ENCODE results near the gene TRAP1. TPM values are rescaled to one million over a fixed set of nuclear protein-coding genes. Genes with fewer than 3 reads are reported as not detected.
A peak's percentile ranks its signal among the peaks of the same experiment; 100 is the strongest.

TRAP1 gene
- total and polyA plus RNA-seq, 2 experiments from 2014 or later = 143 to 228 TPM

GRCh38 chr16:3716831-3717234 lies 491 bp downstream of the TRAP1 start (continued):
- TF ChIP-seq ZNF462 (CRISPR knock-in tag; IDR thresholded peaks at IDR 0.05) = no peak
- no peak for TF ChIP-seq NANOG (IDR thresholded peaks at IDR 0.05; ENCODE audit: borderline replicate concordance)

- no peak overlapping the region for H3K4me2 ChIP-seq
- peaks cover 66% of the 10 kb centered on the region for H3K79me2 ChIP-seq (replicated peaks; ENCODE audit: insufficient read depth)
- no peaks in the 10 kb centered on the region for H3K36me3 ChIP-seq (ENCODE audit: insufficient read depth)
- H3K9me2 ChIP-seq (ENCODE audit: insufficient read depth) = no peaks in the 10 kb centered on the region
- no peak overlapping the region for H3K27ac ChIP-seq (ENCODE audit: low read depth)
- no peak for ATAC-seq
- peaks cover 33% of the 10 kb centered on the region for H3K36me3 Mint-ChIP-seq (ENCODE audit: low read depth)
- DNase-seq (ENCODE audit: low spot score) = no peak
- H3K27me3 ChIP-seq (ENCODE audit: insufficient read depth) = no peaks in the 10 kb centered on the region
- no peak overlapping the region; the same call in 1 of the 2 replicates for H3K4me3 ChIP-seq
- H3K4me3 Mint-ChIP-seq = peak overlapping the region; percentile 46
- no peaks in the 10 kb centered on the region for H3K9me3 Mint-ChIP-seq
- no peak overlapping the region for H3K27ac Mint-ChIP-seq
- peaks cover 35% of the 10 kb centered on the region for H3K4me1 Mint-ChIP-seq
- no peak overlapping the region for H2AFZ ChIP-seq
- H3K4me1 ChIP-seq (ENCODE audit: insufficient read depth) = peaks cover 27% of the 10 kb centered on the region
- peaks cover 12% of the 10 kb centered on the region for H3K27me3 Mint-ChIP-seq (ENCODE audit: insufficient read depth, low read depth, poor library complexity)
- peaks cover 34% of the 10 kb centered on the region for H4K20me1 ChIP-seq (replicated peaks; ENCODE audit: insufficient read depth)
- H3F3A ChIP-seq (replicated peaks; ENCODE audit: low read depth) = 0 out of 2 replicates have a peak, but pooled peaks cover 7% of the 10 kb centered on the region
- TF ChIP-seq POLR2AphosphoS5 (IDR thresholded peaks at IDR 0.05; ENCODE audit: low read depth) (no peak), ZNF331 (CRISPR knock-in tag; IDR thresholded peaks at IDR 0.05; ENCODE audit: low read depth) (no peak), EZH2 (IDR thresholded peaks at IDR 0.05; ENCODE audit: low read depth, unreplicated experiment) (no peak), EZH2phosphoT487 (IDR thresholded peaks at IDR 0.05; ENCODE audit: unreplicated experiment) (no peak), ZNF114 (CRISPR knock-in tag; IDR thresholded peaks at IDR 0.05) (no peak), ETS1 (IDR thresholded peaks at IDR 0.05) (no peak), REST (IDR thresholded peaks at IDR 0.05; ENCODE audit: unreplicated experiment) (no peak), STAT1 (IDR thresholded peaks at IDR 0.05; ENCODE audit: unreplicated experiment) (no peak)
Observed at GRCh38 chr16:3715430-3715829, 1.9 kb downstream of the TRAP1 start.
